ENCODE measurements around the gene GTF2H4. TPM values are rescaled to one million over a fixed set of nuclear protein-coding genes. Genes with fewer than 3 reads are reported as not detected.

The GTF2H4 gene
- polyA plus RNA-seq, 1 donor from 2014 or later = 101 TPM

- Histone ChIP-seq H3K36me3 (ENCODE audit: insufficient read depth, low read length) (no peaks in the 10 kb centered on the region), H4K20me1 (ENCODE audit: insufficient read depth) (no peaks in the 10 kb centered on the region), H3K9me2 (ENCODE audit: insufficient read depth, low read length) (no peaks in the 10 kb centered on the region), H3K27ac (ENCODE audit: low read length) (no peak overlapping the region), H3F3A (ENCODE audit: insufficient read depth, low read length, poor library complexity, severe bottlenecking) (no peaks in the 10 kb centered on the region), H3K9me3 (ENCODE audit: low read length) (no peaks in the 10 kb centered on the region), H3K79me2 (replicated peaks; ENCODE audit: insufficient read depth, low read length) (no peaks in the 10 kb centered on the region), H3K4me2 (ENCODE audit: low read length) (no peak overlapping the region), H3K9ac (ENCODE audit: low read length) (no peak overlapping the region), H2AFZ (ENCODE audit: low read depth, low read length) (no peak overlapping the region), H3K4me3 (ENCODE audit: low read length) (no peak overlapping the region), H3K27me3 (ENCODE audit: insufficient read depth, low read depth, low read length) (no peaks in the 10 kb centered on the region)
- TF ChIP-seq MXI1 (conservative IDR thresholded peaks at IDR 0.05; ENCODE audit: poor library complexity, severe bottlenecking) (no peak), RAD21 (conservative IDR thresholded peaks at IDR 0.05) (no peak), EP300 (conservative IDR thresholded peaks at IDR 0.05; ENCODE audit: poor library complexity, severe bottlenecking) (no peak), CTCF (IDR thresholded peaks at IDR 0.05; ENCODE audit: poor library complexity, severe bottlenecking) (no peak), EZH2 (IDR thresholded peaks at IDR 0.05; ENCODE audit: borderline replicate concordance, insufficient read depth, low read length, poor library complexity, severe bottlenecking) (no peak), REST (IDR thresholded peaks at IDR 0.05; ENCODE audit: borderline replicate concordance) (no peak), TAF1 (IDR thresholded peaks at IDR 0.05; ENCODE audit: low read depth) (no peak), POLR2AphosphoS5 (IDR thresholded peaks at IDR 0.05) (no peak), SMC3 (conservative IDR thresholded peaks at IDR 0.05; ENCODE audit: poor library complexity) (no peak)
Measured at GRCh38 chr6:30962716-30963115, 54.7 kb downstream of the GTF2H4 start.

GRCh38 chr6:30963641-30964040 lies 55.6 kb downstream of the GTF2H4 start:
- Histone ChIP-seq H3K27me3 (ENCODE audit: insufficient read depth, low read depth, low read length) (no peaks in the 10 kb centered on the region), H3F3A (ENCODE audit: insufficient read depth, low read length, poor library complexity, severe bottlenecking) (no peaks in the 10 kb centered on the region), H3K27ac (ENCODE audit: low read length) (no peak overlapping the region), H2AFZ (ENCODE audit: low read depth, low read length) (no peak overlapping the region), H4K20me1 (ENCODE audit: insufficient read depth) (no peaks in the 10 kb centered on the region), H3K36me3 (ENCODE audit: insufficient read depth, low read length) (no peaks in the 10 kb centered on the region), H3K4me3 (ENCODE audit: low read length) (no peak overlapping the region), H3K9me2 (ENCODE audit: insufficient read depth, low read length) (no peaks in the 10 kb centered on the region), H3K9ac (ENCODE audit: low read length) (no peak overlapping the region), H3K79me2 (replicated peaks; ENCODE audit: insufficient read depth, low read length) (no peaks in the 10 kb centered on the region), H3K4me2 (ENCODE audit: low read length) (no peak overlapping the region), H3K9me3 (ENCODE audit: low read length) (no peaks in the 10 kb centered on the region)
- TF ChIP-seq CTCF (IDR thresholded peaks at IDR 0.05; ENCODE audit: poor library complexity, severe bottlenecking) (no peak), SMC3 (conservative IDR thresholded peaks at IDR 0.05; ENCODE audit: poor library complexity) (no peak), MXI1 (conservative IDR thresholded peaks at IDR 0.05; ENCODE audit: poor library complexity, severe bottlenecking) (no peak), RAD21 (conservative IDR thresholded peaks at IDR 0.05) (no peak), EP300 (conservative IDR thresholded peaks at IDR 0.05; ENCODE audit: poor library complexity, severe bottlenecking) (no peak), POLR2AphosphoS5 (IDR thresholded peaks at IDR 0.05) (no peak), REST (IDR thresholded peaks at IDR 0.05; ENCODE audit: borderline replicate concordance) (no peak), TAF1 (IDR thresholded peaks at IDR 0.05; ENCODE audit: low read depth) (no peak), EZH2 (IDR thresholded peaks at IDR 0.05; ENCODE audit: borderline replicate concordance, insufficient read depth, low read length, poor library complexity, severe bottlenecking) (no peak)
